HG03196 (cell line): ENCODE measurements around the gene MAP3K12.
A peak's percentile ranks its signal among the peaks of the same experiment; 100 is the strongest.
"Not testable (repeated sequence)": the region's sequence is repeated elsewhere in the genome, so short reads cannot be mapped to it uniquely, and the experiment has no call there.

Experiments used
- ATAC-seq: cut with Tn5 transposase; IDR thresholded peaks from one replicate; pipeline ENCODE4 v1.9.1; 2021; ENCODE audit not compliant: unreplicated experiment

Gene MAP3K12

GRCh38 chr12:53472056-53472582, 27.1 kb downstream of the MAP3K12 start:
- ATAC-seq: no peak

GRCh38 chr12:53468282-53468681, 31.0 kb downstream of the MAP3K12 start:
- no peak for ATAC-seq

GRCh38 chr12:53467880-53468279, 31.4 kb downstream of the MAP3K12 start:
- ATAC-seq: no peak

- ATAC-seq: no peak
These were observed 32.2 kb downstream of the MAP3K12 start for GRCh38 chr12:53467082-53467481.

GRCh38 chr12:53466640-53467039, 32.6 kb downstream of the MAP3K12 start:
- no peak for ATAC-seq

GRCh38 chr12:53465679-53466078, 33.6 kb downstream of the MAP3K12 start:
- ATAC-seq: no peak

GRCh38 chr12:53464685-53465418, 34.4 kb downstream of the MAP3K12 start:
- no peak for ATAC-seq

- no peak for ATAC-seq
These were observed 35.3 kb downstream of the MAP3K12 start for GRCh38 chr12:53463802-53464560.

GRCh38 chr12:53462935-53463334, 36.3 kb downstream of the MAP3K12 start:
- ATAC-seq: no peak

GRCh38 chr12:53461591-53461990, 37.7 kb downstream of the MAP3K12 start:
- ATAC-seq: no peak

- ATAC-seq: no peak
These were observed 38.2 kb downstream of the MAP3K12 start for GRCh38 chr12:53461059-53461458.

GRCh38 chr12:53459097-53459496, 40.2 kb downstream of the MAP3K12 start:
- ATAC-seq: no peak

GRCh38 chr12:53456654-53457366, 42.4 kb downstream of the MAP3K12 start:
- ATAC-seq: no peak

- ATAC-seq: no peak
These were observed 44.6 kb downstream of the MAP3K12 start for GRCh38 chr12:53454707-53455106.

- no peak for ATAC-seq
These were observed 45.2 kb downstream of the MAP3K12 start for GRCh38 chr12:53453953-53454640.

GRCh38 chr12:53452159-53453077, 46.8 kb downstream of the MAP3K12 start:
- no peak for ATAC-seq

GRCh38 chr12:53451661-53452158, 47.5 kb downstream of the MAP3K12 start, which contains the start of gene PCBP2:
Gene PCBP2 (plus strand): TSS chr12:53452102. CDS start chr12:53454801, 2,699 bp downstream.
- peak; percentile 97 for ATAC-seq

GRCh38 chr12:53450936-53451335, 48.3 kb downstream of the MAP3K12 start:
- ATAC-seq: no peak

- not testable (repeated sequence) for ATAC-seq
These were observed 54.5 kb downstream of the MAP3K12 start for GRCh38 chr12:53444593-53445325.
